ENCODE data around the gene CNOT1.

CNOT1 gene

DNA sequence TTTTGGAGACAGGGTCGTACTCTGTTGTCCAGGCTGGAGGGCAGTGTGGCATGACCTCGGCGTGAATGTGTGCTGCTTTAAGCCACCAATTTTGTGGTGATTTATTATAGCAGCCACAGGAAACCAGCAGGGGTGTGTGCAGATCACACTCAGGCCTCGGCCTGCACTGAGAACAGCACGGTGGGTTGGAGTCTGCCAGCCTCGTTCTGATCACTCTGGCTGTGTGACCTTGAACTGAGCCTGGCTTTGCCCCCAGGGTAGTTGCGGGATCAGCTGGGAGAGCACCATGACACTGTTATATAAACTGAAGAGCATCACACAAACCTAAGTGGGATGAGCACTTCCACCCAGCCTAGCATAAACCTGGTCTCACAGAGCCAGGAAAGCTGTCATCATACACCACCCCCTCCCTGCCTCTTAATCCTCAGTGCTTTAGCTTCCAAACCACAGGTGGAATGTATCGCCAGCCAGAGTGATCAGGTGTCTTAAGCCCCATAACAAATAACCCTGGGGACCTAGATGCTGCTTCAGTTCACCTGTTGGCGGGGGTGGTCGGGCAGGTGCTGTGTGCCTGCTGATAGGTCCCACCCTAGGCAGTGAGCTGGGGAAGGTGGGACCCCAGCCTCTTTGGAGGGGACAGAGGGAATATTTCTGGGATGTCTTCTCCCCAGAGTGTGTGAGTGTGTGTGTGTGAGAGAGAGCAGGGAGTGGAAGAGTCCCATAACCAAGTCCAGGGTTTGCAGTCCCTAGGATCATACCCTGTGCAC lies 158.2 kb downstream of the CNOT1 start:
- no peak for DNase-seq
- no peaks in the 10 kb centered on the region for H3K79me2 ChIP-seq (ENCODE audit: low read length)
- TF ChIP-seq EZH2phosphoT487 (IDR thresholded peaks at IDR 0.05; ENCODE audit: low read length) (no peak), EZH2 (optimal IDR thresholded peaks at IDR 0.05; ENCODE audit: low read depth, low read length) (no peak)
- TF ChIP-seq, protein P1, sequence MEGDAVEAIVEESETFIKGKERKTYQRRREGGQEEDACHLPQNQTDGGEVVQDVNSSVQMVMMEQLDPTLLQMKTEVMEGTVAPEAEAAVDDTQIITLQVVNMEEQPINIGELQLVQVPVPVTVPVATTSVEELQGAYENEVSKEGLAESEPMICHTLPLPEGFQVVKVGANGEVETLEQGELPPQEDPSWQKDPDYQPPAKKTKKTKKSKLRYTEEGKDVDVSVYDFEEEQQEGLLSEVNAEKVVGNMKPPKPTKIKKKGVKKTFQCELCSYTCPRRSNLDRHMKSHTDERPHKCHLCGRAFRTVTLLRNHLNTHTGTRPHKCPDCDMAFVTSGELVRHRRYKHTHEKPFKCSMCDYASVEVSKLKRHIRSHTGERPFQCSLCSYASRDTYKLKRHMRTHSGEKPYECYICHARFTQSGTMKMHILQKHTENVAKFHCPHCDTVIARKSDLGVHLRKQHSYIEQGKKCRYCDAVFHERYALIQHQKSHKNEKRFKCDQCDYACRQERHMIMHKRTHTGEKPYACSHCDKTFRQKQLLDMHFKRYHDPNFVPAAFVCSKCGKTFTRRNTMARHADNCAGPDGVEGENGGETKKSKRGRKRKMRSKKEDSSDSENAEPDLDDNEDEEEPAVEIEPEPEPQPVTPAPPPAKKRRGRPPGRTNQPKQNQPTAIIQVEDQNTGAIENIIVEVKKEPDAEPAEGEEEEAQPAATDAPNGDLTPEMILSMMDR (IDR thresholded peaks at IDR 0.05; ENCODE audit: low read length) = no peak
- no peaks in the 10 kb centered on the region for H4K20me1 ChIP-seq (ENCODE audit: insufficient read depth, low read length)
- H3K4me2 ChIP-seq (ENCODE audit: low read depth, low read length) = no peak overlapping the region
- H2AFZ ChIP-seq (ENCODE audit: low read length) = no peak overlapping the region
- H3K4me3 ChIP-seq (ENCODE audit: low read length) = no peak overlapping the region
- no peaks in the 10 kb centered on the region for H3F3A ChIP-seq (ENCODE audit: insufficient read depth, low read length)
- H3K36me3 ChIP-seq (replicated peaks; ENCODE audit: insufficient read depth, low read length) = no peaks in the 10 kb centered on the region
- H3K9me3 ChIP-seq (replicated peaks; ENCODE audit: insufficient read depth, low read length) = no peaks in the 10 kb centered on the region
- H3K9ac ChIP-seq (ENCODE audit: low read length) = no peak overlapping the region
- H3K27me3 ChIP-seq (replicated peaks; ENCODE audit: insufficient read depth, low read length) = no peaks in the 10 kb centered on the region; the same call in 1 of the 2 replicates
- no peak overlapping the region for H3K27ac ChIP-seq (ENCODE audit: low read length)
- no peaks in the 10 kb centered on the region for H3K9me2 ChIP-seq (replicated peaks; ENCODE audit: insufficient read depth, low read length)
- H3K4me1 ChIP-seq (ENCODE audit: low read length) = no peaks in the 10 kb centered on the region

All from MM.1S (cell line).